ENCODE data around the gene RCOR1.

The RCOR1 gene

GRCh38 chr14:102690509-102691286, 98.2 kb downstream of the RCOR1 start:
- TF ChIP-seq, protein P1, sequence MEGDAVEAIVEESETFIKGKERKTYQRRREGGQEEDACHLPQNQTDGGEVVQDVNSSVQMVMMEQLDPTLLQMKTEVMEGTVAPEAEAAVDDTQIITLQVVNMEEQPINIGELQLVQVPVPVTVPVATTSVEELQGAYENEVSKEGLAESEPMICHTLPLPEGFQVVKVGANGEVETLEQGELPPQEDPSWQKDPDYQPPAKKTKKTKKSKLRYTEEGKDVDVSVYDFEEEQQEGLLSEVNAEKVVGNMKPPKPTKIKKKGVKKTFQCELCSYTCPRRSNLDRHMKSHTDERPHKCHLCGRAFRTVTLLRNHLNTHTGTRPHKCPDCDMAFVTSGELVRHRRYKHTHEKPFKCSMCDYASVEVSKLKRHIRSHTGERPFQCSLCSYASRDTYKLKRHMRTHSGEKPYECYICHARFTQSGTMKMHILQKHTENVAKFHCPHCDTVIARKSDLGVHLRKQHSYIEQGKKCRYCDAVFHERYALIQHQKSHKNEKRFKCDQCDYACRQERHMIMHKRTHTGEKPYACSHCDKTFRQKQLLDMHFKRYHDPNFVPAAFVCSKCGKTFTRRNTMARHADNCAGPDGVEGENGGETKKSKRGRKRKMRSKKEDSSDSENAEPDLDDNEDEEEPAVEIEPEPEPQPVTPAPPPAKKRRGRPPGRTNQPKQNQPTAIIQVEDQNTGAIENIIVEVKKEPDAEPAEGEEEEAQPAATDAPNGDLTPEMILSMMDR (IDR thresholded peaks at IDR 0.05; ENCODE audit: low read length): no peak
- H2AFZ ChIP-seq (ENCODE audit: low read length): no peak overlapping the region
- no peak overlapping the region for H3K27ac ChIP-seq (ENCODE audit: low read depth, low read length, poor library complexity, severe bottlenecking)
- H3K9ac ChIP-seq (ENCODE audit: low read length): no peak overlapping the region
- H3K4me3 ChIP-seq (ENCODE audit: low read depth, low read length, poor library complexity, severe bottlenecking): no peak overlapping the region
- no peak overlapping the region; the same call in 1 of the 2 replicates for H3K4me2 ChIP-seq (ENCODE audit: low read length)
- no peaks in the 10 kb centered on the region for H4K20me1 ChIP-seq (ENCODE audit: insufficient read depth, low read length)
- peaks cover 57% of the 10 kb centered on the region for H3K4me1 ChIP-seq (ENCODE audit: insufficient read depth, low read length, severe bottlenecking)
- no peaks in the 10 kb centered on the region for H3K36me3 ChIP-seq (ENCODE audit: insufficient read depth, low read length)
- no peaks in the 10 kb centered on the region for H3K9me3 ChIP-seq (ENCODE audit: low read length)
- no peaks in the 10 kb centered on the region for H3K27me3 ChIP-seq (ENCODE audit: insufficient read depth, low read length)
- H3F3A ChIP-seq (ENCODE audit: insufficient read depth, low read length): no peaks in the 10 kb centered on the region
- H3K9me2 ChIP-seq (ENCODE audit: low read depth, low read length): no peaks in the 10 kb centered on the region
- 0 out of 2 replicates have a peak, but pooled peaks cover 4% of the 10 kb centered on the region for H3K79me2 ChIP-seq (ENCODE audit: insufficient read depth, low read length)

DNA sequence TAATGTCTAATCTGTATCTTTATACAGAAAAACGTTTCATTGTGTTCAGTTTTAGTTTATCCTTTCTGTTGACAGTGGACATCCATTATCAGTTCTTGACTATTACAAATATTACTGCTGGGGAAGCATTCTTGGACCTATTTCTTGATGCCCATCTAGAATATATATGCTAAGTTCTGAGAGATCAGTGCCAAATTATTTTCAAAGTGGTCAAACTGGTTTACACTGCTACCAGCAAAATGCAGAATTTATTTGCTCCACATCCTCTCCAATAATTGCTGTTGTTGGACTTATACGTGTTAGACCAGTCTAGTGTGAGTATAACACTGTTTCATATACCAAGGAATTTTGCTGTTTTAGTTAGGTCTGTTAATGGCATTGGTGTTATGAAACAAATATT, 99.3 kb downstream of the RCOR1 start:
- Histone ChIP-seq H3K9ac (ENCODE audit: low read length) (no peak overlapping the region), H3K9me3 (ENCODE audit: low read length) (no peaks in the 10 kb centered on the region), H3K4me1 (ENCODE audit: insufficient read depth, low read length, severe bottlenecking) (peaks cover 65% of the 10 kb centered on the region), H3K27ac (ENCODE audit: low read depth, low read length, poor library complexity, severe bottlenecking) (no peak overlapping the region), H3K27me3 (ENCODE audit: insufficient read depth, low read length) (no peaks in the 10 kb centered on the region), H4K20me1 (ENCODE audit: insufficient read depth, low read length) (no peaks in the 10 kb centered on the region), H3K4me3 (ENCODE audit: low read depth, low read length, poor library complexity, severe bottlenecking) (no peak overlapping the region), H3K36me3 (ENCODE audit: insufficient read depth, low read length) (no peaks in the 10 kb centered on the region), H2AFZ (ENCODE audit: low read length) (no peak overlapping the region), H3K79me2 (ENCODE audit: insufficient read depth, low read length) (0 out of 2 replicates have a peak, but pooled peaks cover 11% of the 10 kb centered on the region), H3F3A (ENCODE audit: insufficient read depth, low read length) (no peaks in the 10 kb centered on the region), H3K9me2 (ENCODE audit: low read depth, low read length) (no peaks in the 10 kb centered on the region), H3K4me2 (ENCODE audit: low read length) (no peak overlapping the region)
- TF ChIP-seq, protein P1 (IDR thresholded peaks at IDR 0.05; ENCODE audit: low read length): no peak
- no peak for TF ChIP-seq EZH2 (IDR thresholded peaks at IDR 0.05; ENCODE audit: borderline replicate concordance, low read length)

DNA sequence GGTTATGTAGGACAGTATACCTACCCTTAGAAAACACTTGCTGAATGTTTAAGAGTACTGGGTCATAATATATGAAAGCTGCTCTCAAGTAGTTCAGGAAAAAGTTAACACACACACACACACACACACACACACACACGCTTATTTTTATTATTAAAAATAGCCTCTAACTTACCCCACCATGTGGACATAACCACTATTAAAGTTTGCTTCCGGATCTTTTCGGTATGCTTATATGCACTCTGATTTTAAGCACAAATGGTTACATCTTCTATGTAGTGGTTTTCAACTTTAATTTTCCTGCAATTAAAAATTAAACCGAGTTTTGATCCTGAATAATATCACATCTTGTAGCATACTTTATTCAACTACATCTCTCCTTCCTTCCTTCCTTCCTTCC, 99.9 kb downstream of the RCOR1 start:
- Histone ChIP-seq H3K27me3 (ENCODE audit: insufficient read depth, low read length) (no peaks in the 10 kb centered on the region), H2AFZ (ENCODE audit: low read length) (no peak overlapping the region), H3K4me2 (ENCODE audit: low read length) (no peak overlapping the region), H3K36me3 (ENCODE audit: insufficient read depth, low read length) (no peaks in the 10 kb centered on the region), H3K9me2 (ENCODE audit: low read depth, low read length) (no peaks in the 10 kb centered on the region), H3F3A (ENCODE audit: insufficient read depth, low read length) (no peaks in the 10 kb centered on the region), H3K9me3 (ENCODE audit: low read length) (no peaks in the 10 kb centered on the region), H3K79me2 (ENCODE audit: insufficient read depth, low read length) (0 out of 2 replicates have a peak, but pooled peaks cover 8% of the 10 kb centered on the region), H4K20me1 (ENCODE audit: insufficient read depth, low read length) (no peaks in the 10 kb centered on the region), H3K27ac (ENCODE audit: low read depth, low read length, poor library complexity, severe bottlenecking) (no peak overlapping the region), H3K9ac (ENCODE audit: low read length) (no peak overlapping the region), H3K4me1 (ENCODE audit: insufficient read depth, low read length, severe bottlenecking) (peaks cover 65% of the 10 kb centered on the region), H3K4me3 (ENCODE audit: low read depth, low read length, poor library complexity, severe bottlenecking) (no peak overlapping the region)
- no peak for TF ChIP-seq EZH2 (IDR thresholded peaks at IDR 0.05; ENCODE audit: borderline replicate concordance, low read length)
- TF ChIP-seq, protein P1 (IDR thresholded peaks at IDR 0.05; ENCODE audit: low read length): no peak

All from OCI-LY1 (cell line).